Fibroblast of pulmonary artery (primary cell): ENCODE data around the gene SPOCK1.

Source experiments
- DNase-seq: peaks from one replicate; pipeline ENCODE4 v3.0.0-alpha.2; 2010; ENCODE audit warnings: low read depth
- H3K4me3 ChIP-seq: replicated peaks from 2 replicates; pipeline ENCODE4 v1.5.1; 2011; ENCODE audit warnings: low read depth, mild to moderate bottlenecking, control low read depth, low read length, moderate library complexity
- TF ChIP-seq, protein P1 (sequence below): IDR thresholded peaks from 2 replicates; pipeline ENCODE4 v1.5.1; 2011; ENCODE audit warnings: mild to moderate bottlenecking, control low read depth, low read length, inconsistent platforms; ENCODE audit errors: missing control alignments

Gene SPOCK1

DNA sequence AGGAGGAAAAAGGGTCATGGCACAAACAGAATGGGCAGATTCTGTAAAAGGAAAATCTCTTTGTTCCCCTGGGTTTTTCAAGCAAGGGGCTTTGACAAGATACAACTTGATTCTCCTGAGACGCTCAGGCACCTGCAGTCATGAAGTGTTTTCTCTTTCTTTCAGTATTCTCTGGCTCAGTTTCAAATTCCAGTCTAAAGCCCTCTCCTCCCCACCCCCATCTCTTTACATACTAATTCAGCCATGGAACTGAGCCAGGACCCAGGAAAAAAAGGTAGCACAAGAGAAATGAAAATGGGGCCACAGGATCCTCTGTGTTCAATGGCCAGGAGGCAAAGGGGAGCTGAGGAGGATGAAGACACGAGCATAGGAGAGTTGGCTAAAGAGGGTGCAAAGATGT is 408.4 kb downstream of the SPOCK1 start:
- DNase-seq: no peak
- TF ChIP-seq, protein P1, sequence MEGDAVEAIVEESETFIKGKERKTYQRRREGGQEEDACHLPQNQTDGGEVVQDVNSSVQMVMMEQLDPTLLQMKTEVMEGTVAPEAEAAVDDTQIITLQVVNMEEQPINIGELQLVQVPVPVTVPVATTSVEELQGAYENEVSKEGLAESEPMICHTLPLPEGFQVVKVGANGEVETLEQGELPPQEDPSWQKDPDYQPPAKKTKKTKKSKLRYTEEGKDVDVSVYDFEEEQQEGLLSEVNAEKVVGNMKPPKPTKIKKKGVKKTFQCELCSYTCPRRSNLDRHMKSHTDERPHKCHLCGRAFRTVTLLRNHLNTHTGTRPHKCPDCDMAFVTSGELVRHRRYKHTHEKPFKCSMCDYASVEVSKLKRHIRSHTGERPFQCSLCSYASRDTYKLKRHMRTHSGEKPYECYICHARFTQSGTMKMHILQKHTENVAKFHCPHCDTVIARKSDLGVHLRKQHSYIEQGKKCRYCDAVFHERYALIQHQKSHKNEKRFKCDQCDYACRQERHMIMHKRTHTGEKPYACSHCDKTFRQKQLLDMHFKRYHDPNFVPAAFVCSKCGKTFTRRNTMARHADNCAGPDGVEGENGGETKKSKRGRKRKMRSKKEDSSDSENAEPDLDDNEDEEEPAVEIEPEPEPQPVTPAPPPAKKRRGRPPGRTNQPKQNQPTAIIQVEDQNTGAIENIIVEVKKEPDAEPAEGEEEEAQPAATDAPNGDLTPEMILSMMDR: no peak
- H3K4me3 ChIP-seq: no peak overlapping the region

DNA sequence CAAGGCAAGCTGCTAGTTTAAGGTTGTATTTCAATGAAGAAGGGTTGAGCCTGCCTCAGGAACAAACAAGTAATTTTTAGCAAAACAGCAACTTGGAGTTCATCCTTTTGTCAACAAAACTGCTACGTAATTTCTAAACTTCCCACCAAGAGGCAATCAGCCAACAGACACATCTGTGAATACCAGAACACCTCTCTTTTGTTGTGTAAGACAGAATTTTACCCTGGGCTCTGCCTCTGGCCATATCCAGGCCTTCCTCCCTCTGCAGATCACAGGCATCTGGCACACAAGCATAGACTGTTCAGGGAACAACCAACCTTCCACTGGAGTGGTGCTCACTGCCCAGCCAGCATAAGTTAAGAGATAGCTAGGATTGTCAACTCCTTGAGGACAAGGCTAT is 409.0 kb downstream of the SPOCK1 start:
- TF ChIP-seq, protein P1: no peak
- no peak for DNase-seq
- no peak overlapping the region for H3K4me3 ChIP-seq

DNA sequence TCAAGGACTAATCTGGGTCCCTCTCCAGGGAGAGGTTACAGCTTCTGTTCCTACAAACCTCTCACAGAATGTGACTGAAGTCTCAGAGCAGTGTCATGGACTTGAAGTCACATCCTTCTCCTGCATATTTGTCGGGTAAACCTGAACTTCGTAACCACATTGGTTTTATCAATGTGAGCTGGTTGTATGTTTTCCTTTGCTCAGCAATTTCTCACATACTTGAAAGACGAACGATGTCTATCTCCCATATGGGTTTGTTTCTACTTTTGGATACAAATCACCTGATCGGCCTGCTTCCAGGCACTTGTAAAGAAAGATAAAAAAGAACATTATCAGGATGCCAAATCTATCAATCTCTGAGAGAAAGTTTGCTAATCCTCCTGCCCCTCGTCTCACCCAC is 411.0 kb downstream of the SPOCK1 start:
- DNase-seq: no peak
- H3K4me3 ChIP-seq: no peak overlapping the region
- TF ChIP-seq, protein P1: no peak

DNA sequence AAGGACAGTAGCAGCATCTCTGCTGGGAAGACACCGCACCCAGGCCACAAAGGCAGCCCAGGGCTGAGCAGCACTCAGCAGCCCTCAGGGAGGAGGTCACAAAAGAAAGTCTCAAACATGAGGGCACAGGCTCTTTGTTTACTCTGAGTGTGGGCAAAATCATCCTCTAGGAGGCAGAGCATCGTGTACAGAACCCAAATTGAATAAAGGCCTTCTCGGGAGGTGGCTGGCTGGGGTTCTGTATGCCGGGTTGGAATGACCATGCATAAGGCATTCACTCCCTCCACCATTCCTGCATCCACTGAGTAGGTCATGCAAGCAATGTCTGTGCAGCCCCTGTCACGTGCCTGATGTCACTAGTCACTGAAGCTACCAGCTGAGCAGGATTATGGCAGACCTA is 412.8 kb downstream of the SPOCK1 start:
- TF ChIP-seq, protein P1: no peak
- H3K4me3 ChIP-seq: no peak overlapping the region
- DNase-seq: no peak

DNA sequence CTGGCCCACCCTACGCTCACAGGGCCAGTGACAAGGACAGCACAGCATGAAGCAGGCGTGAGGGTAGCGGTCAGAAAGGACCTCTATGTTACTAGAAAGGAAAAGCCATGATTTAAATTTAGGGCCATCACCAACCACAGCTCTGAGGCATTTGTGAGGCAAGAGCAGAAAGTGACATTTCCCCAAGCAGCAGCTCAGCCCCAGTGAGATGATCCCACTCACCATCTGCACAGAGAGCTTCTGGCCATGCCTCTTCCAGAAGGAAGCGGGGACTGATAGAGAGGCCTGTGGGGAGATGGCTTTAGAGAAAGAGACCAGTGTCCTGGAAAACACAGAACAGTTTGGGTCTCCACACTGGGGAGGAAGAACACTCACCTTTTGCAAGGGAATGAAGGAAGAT is 413.9 kb downstream of the SPOCK1 start:
- DNase-seq: no peak
- TF ChIP-seq, protein P1: no peak
- no peak overlapping the region for H3K4me3 ChIP-seq

DNA sequence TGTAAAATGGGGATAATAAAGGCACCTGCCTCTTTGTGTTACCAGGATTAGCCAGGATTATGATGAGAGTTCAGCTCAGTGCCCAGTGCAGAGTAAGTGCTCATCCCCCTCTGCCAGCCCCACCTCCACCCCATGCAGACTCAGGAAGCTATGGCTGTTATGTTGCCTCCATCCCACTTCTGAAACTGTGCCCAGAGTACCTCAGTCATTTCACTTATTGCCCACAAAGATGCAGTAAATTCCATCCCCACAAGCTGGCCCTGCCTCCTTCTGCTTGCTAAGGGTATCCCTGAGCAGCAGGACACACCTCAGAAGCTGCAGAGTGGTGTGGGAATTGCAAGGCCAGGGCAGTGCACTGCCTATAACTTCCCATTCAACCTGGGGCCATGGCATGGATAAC is 415.1 kb downstream of the SPOCK1 start:
- no peak for DNase-seq
- no peak overlapping the region for H3K4me3 ChIP-seq
- TF ChIP-seq, protein P1: no peak

DNA sequence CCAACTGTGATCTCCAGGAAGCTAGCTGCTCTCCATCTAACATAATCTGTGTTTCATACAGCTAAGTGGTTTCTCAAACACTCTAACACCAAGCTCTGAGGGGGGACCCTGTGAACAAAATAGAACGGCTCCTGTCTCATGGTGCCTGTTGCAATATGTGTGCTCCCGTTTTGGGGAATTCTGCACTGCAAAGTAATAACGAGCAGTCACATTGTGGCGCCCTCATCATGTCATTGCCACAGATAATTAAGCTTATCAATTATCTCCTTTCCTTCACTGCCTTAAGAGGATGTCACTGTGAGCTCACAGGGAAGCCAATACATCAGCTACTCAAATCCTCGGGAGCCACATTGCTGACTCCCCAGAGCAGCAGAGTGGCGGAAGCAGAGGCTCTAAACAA is 416.2 kb downstream of the SPOCK1 start:
- TF ChIP-seq, protein P1: no peak
- DNase-seq: no peak
- no peak overlapping the region for H3K4me3 ChIP-seq
